ENCODE data around the gene ZKSCAN8. TPM values are rescaled to one million over a fixed set of nuclear protein-coding genes. Genes with fewer than 3 reads are reported as not detected.

Gene ZKSCAN8
- total and polyA plus RNA-seq, 2 experiments from 2014 or later, result 4.1 to 21.2 TPM

DNA sequence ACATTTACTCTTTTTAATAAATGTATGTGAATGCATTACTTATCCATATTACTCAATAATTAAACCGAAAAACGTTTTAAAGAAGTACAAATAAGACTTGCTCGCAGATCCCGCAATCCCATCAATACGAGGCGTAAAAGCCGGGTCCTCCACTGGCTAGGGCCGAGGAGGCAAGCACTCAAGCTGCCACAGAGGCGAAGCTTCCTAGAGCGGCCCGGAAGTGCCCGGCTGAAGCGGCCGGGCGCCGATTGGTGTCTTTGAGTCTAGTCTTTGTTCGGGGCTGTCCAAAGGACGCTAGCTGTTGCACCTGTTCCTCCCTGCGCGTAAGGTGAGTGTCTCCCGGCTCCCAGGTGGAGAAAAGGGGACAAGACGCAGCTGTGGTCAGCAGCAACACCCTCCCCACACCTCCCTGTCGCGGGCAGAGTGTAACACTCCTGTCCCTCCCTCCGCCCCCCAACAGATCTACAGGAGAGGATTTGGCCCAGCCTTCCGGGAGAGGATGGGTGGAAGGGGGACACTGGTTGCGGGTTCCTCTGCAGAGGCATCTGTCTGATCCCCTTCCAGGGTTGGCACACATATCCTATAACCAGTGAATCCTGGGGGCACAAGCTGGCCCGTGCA, 17.2 kb upstream of the ZKSCAN8 start, which contains the start of gene ZSCAN16:
ZSCAN16 (plus strand) TSS at position 260 of the 621 bp plus-strand sequence. CDS start 835 bp downstream, outside the sequence.
- no peaks in the 10 kb centered on the region for H3K36me3 ChIP-seq (replicated peaks; ENCODE audit: insufficient read depth, low read depth)
- peak within 1 kb of the TSS; percentile 58 for H3K27ac ChIP-seq
- H3K4me3 ChIP-seq, result peak within 1 kb of the TSS; percentile 51
- no peaks in the 10 kb centered on the region for H4K20me1 ChIP-seq (ENCODE audit: insufficient read depth, poor library complexity, severe bottlenecking)
- peak; percentile 92 for DNase-seq (ENCODE audit: low spot score)
- H3K9me2 ChIP-seq (replicated peaks; ENCODE audit: insufficient read depth), result no peaks in the 10 kb centered on the region
- no peaks in the 10 kb centered on the region for H3K27me3 ChIP-seq
- H3K4me1 ChIP-seq (ENCODE audit: insufficient read depth), result no peaks in the 10 kb centered on the region
- H2AFZ ChIP-seq, result peak within 1 kb of the TSS; percentile 70
- TF ChIP-seq EZH2phosphoT487 (IDR thresholded peaks at IDR 0.05; ENCODE audit: low read depth, severe bottlenecking, unreplicated experiment) (no peak), CTCF (IDR thresholded peaks at IDR 0.05; ENCODE audit: poor library complexity) (no peak), EZH2 (IDR thresholded peaks at IDR 0.05; ENCODE audit: borderline replicate concordance) (no peak)
- WGBS (ENCODE audit: low lambda C conversion rate, missing lambda C conversion rate), result 2% methylated on average over 28 of the region's 28 CpGs
- H3K4me2 ChIP-seq, result peak within 1 kb of the TSS; percentile 79
- no peaks in the 10 kb centered on the region for H3K9me3 ChIP-seq (ENCODE audit: low read depth)
- H3K79me2 ChIP-seq, result peaks cover 40% of the 10 kb centered on the region

GRCh38 chr6:28124971-28125353, 16.7 kb upstream of the ZKSCAN8 start:
- H2AFZ ChIP-seq, result peak overlapping the region; percentile 70

DNA sequence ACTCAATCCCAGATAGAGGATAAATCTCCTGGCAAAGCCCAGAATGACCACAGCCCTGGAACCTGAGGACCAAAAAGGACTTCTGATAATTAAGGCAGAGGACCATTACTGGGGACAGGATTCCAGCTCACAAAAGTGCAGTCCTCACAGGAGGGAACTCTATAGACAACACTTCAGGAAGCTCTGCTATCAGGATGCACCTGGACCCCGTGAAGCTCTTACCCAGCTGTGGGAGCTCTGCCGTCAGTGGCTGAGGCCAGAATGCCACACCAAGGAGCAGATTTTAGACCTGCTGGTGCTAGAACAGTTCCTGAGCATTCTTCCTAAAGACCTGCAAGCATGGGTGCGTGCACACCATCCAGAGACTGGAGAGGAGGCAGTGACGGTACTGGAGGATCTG, 16.3 kb upstream of the ZKSCAN8 start:
- Histone ChIP-seq H3K9me2 (replicated peaks; ENCODE audit: insufficient read depth) (no peaks in the 10 kb centered on the region), H3K36me3 (replicated peaks; ENCODE audit: insufficient read depth, low read depth) (no peaks in the 10 kb centered on the region), H4K20me1 (ENCODE audit: insufficient read depth, poor library complexity, severe bottlenecking) (no peaks in the 10 kb centered on the region), H3K9me3 (ENCODE audit: low read depth) (no peaks in the 10 kb centered on the region), H3K4me3 (peak overlapping the region; percentile 51), H3K4me2 (peak overlapping the region; percentile 79), H3K4me1 (ENCODE audit: insufficient read depth) (no peaks in the 10 kb centered on the region), H2AFZ (peak overlapping the region; percentile 70), H3K27ac (no peak overlapping the region), H3K79me2 (peaks cover 44% of the 10 kb centered on the region), H3K27me3 (no peaks in the 10 kb centered on the region)
- WGBS (ENCODE audit: low lambda C conversion rate, missing lambda C conversion rate), result 87% methylated on average over 4 of the region's 4 CpGs
- no peak for DNase-seq (ENCODE audit: low spot score)
- TF ChIP-seq EZH2phosphoT487 (IDR thresholded peaks at IDR 0.05; ENCODE audit: low read depth, severe bottlenecking, unreplicated experiment) (no peak), EZH2 (IDR thresholded peaks at IDR 0.05; ENCODE audit: borderline replicate concordance) (no peak), CTCF (IDR thresholded peaks at IDR 0.05; ENCODE audit: poor library complexity) (no peak)

More at GRCh38 chr6:28124971-28125353, 16.7 kb upstream of the ZKSCAN8 start:
- Histone ChIP-seq H3K4me1 (ENCODE audit: insufficient read depth) (no peaks in the 10 kb centered on the region), H3K9me2 (replicated peaks; ENCODE audit: insufficient read depth) (no peaks in the 10 kb centered on the region), H3K79me2 (peaks cover 40% of the 10 kb centered on the region), H4K20me1 (ENCODE audit: insufficient read depth, poor library complexity, severe bottlenecking) (no peaks in the 10 kb centered on the region), H3K4me2 (peak overlapping the region; percentile 79), H3K4me3 (peak overlapping the region; percentile 51), H3K9me3 (ENCODE audit: low read depth) (no peaks in the 10 kb centered on the region), H3K27me3 (no peaks in the 10 kb centered on the region), H3K27ac (no peak overlapping the region), H3K36me3 (replicated peaks; ENCODE audit: insufficient read depth, low read depth) (no peaks in the 10 kb centered on the region)
- no peak for DNase-seq (ENCODE audit: low spot score)
- WGBS (ENCODE audit: low lambda C conversion rate, missing lambda C conversion rate), result 19% methylated on average over 6 of the region's 6 CpGs
- TF ChIP-seq EZH2phosphoT487 (IDR thresholded peaks at IDR 0.05; ENCODE audit: low read depth, severe bottlenecking, unreplicated experiment) (no peak), CTCF (IDR thresholded peaks at IDR 0.05; ENCODE audit: poor library complexity) (no peak), EZH2 (IDR thresholded peaks at IDR 0.05; ENCODE audit: borderline replicate concordance) (no peak)

All from hepatocyte (in vitro differentiated cells).